GM23338 (cell line): ENCODE data around the gene FARSB. TPM values are rescaled to one million over a fixed set of nuclear protein-coding genes. Genes with fewer than 3 reads are reported as not detected.

ENCODE experiments used
- ATAC-seq: fragments of 200-7000 bp; cut with Tn5 transposase; 3 replicates; pipeline ENCODE4 v1.9.1; 2020
- DNase-seq: peaks from one replicate; pipeline ENCODE4 v3.0.0-alpha.2; 2015; ENCODE audit warnings: low spot score
- H2AFZ ChIP-seq: fragments of 200-600 bp; sonication (generic); 2 replicates; pipeline ENCODE4 v1.8.0; 2016; ENCODE audit warnings: antibody characterized with exemption, mild to moderate bottlenecking, moderate library complexity
- H3F3A ChIP-seq: fragments of 200-600 bp; sonication (generic); replicated peaks from 2 replicates; pipeline ENCODE4 v1.8.0; 2017; ENCODE audit warnings: antibody characterized with exemption, mixed run types, low read depth
- H3K27ac ChIP-seq: fragments of 200-600 bp; sonication (generic); 2 replicates; pipeline ENCODE4 v1.6.1; 2016; ENCODE audit warnings: low read depth
- H3K27me3 ChIP-seq: fragments of 200-600 bp; sonication (generic); 2 replicates; pipeline ENCODE4 v1.8.0; 2016; ENCODE audit warnings: mild to moderate bottlenecking, mixed run types, moderate library complexity; ENCODE audit not compliant: insufficient read depth
- H3K36me3 ChIP-seq: fragments of 200-600 bp; sonication (generic); 2 replicates; pipeline ENCODE4 v1.8.0; 2016; ENCODE audit warnings: mild to moderate bottlenecking; ENCODE audit not compliant: insufficient read depth
- H3K4me1 ChIP-seq: fragments of 200-600 bp; sonication (generic); 2 replicates; pipeline ENCODE4 v1.8.0; 2016; ENCODE audit warnings: mild to moderate bottlenecking, moderate library complexity; ENCODE audit not compliant: insufficient read depth
- H3K4me2 ChIP-seq: fragments of 200-600 bp; sonication (generic); 2 replicates; pipeline ENCODE4 v1.7.1; 2017; ENCODE audit warnings: mixed run types
- H3K4me3 ChIP-seq: fragments of 200-600 bp; sonication (generic); 2 replicates; pipeline ENCODE4 v1.6.1; 2016; ENCODE audit warnings: mixed run types
- H3K79me2 ChIP-seq: fragments of 200-600 bp; sonication (generic); replicated peaks from 2 replicates; pipeline ENCODE4 v1.8.0; 2017; ENCODE audit warnings: mild to moderate bottlenecking; ENCODE audit not compliant: insufficient read depth
- H3K9me2 ChIP-seq: fragments of 200-600 bp; sonication (generic); 2 replicates; pipeline ENCODE4 v1.8.0; 2017; ENCODE audit not compliant: insufficient read depth
- H4K20me1 ChIP-seq: fragments of 200-600 bp; sonication (generic); replicated peaks from 2 replicates; pipeline ENCODE4 v1.8.0; 2017; ENCODE audit warnings: mild to moderate bottlenecking; ENCODE audit not compliant: insufficient read depth
- H3K27ac Mint-ChIP-seq: 2 replicates; pipeline ENCODE4 v1.8.0; 2020; ENCODE audit warnings: inconsistent platforms, mild to moderate bottlenecking, moderate library complexity, mixed read lengths
- H3K27me3 Mint-ChIP-seq: 3 replicates; pipeline ENCODE4 v1.8.0; 2022; ENCODE audit warnings: low read depth, mild to moderate bottlenecking, moderate library complexity, mixed read lengths, inconsistent platforms; ENCODE audit not compliant: insufficient read depth, poor library complexity
- H3K36me3 Mint-ChIP-seq: 3 replicates; pipeline ENCODE4 v1.8.0; 2021; ENCODE audit warnings: low read depth, mild to moderate bottlenecking, inconsistent platforms, moderate library complexity, mixed read lengths
- H3K4me1 Mint-ChIP-seq: 3 replicates; pipeline ENCODE4 v1.8.0; 2020; ENCODE audit warnings: mild to moderate bottlenecking, inconsistent platforms, mixed read lengths
- H3K4me3 Mint-ChIP-seq: 3 replicates; pipeline ENCODE4 v1.8.0; 2021; ENCODE audit warnings: moderate library complexity, mild to moderate bottlenecking, inconsistent platforms, mixed read lengths
- H3K9me3 Mint-ChIP-seq: 3 replicates; pipeline ENCODE4 v1.8.0; 2020; ENCODE audit warnings: moderate library complexity, mild to moderate bottlenecking, inconsistent platforms, mixed read lengths
- CREB1 ChIP-seq: fragments of 250-450 bp; sonication (Bioruptor Pico); IDR thresholded peaks from 2 replicates; pipeline ENCODE4 v1.5.0; 2020; ENCODE audit warnings: low read depth, mild to moderate bottlenecking, moderate library complexity
- EZH2phosphoT487 ChIP-seq: fragments of 200-600 bp; sonication (generic); IDR thresholded peaks from one replicate; pipeline ENCODE4 v1.8.1; 2018; ENCODE audit warnings: antibody characterized with exemption; ENCODE audit not compliant: unreplicated experiment
- NANOG ChIP-seq: IDR thresholded peaks from 2 replicates; pipeline ENCODE4 v1.6.1; 2016; ENCODE audit warnings: antibody characterized with exemption, borderline replicate concordance
- POLR2AphosphoS5 ChIP-seq: IDR thresholded peaks from 2 replicates; pipeline ENCODE4 v1.6.1; 2016; ENCODE audit warnings: antibody characterized with exemption, low read depth
- STAT1 ChIP-seq: IDR thresholded peaks from one replicate; pipeline ENCODE4 v1.6.1; 2016; ENCODE audit warnings: antibody characterized with exemption; ENCODE audit not compliant: unreplicated experiment
- ZNF114 ChIP-seq: fragments of 250-450 bp; sonication (Bioruptor Pico); IDR thresholded peaks from 2 replicates; pipeline ENCODE4 v1.5.0; 2020; ENCODE audit warnings: mild to moderate bottlenecking, moderate library complexity
- ZNF331 ChIP-seq: fragments of 250-450 bp; sonication (Bioruptor Pico); IDR thresholded peaks from 2 replicates; pipeline ENCODE4 v1.5.0; 2020; ENCODE audit warnings: low read depth, mild to moderate bottlenecking, moderate library complexity
- polyA plus RNA-seq: library from polyadenylated mRNA; unstranded; fragments of >200 nt; fragmentation: Nextera tagmentation; extraction: Ambion mirVana; gene quantifications from 2 replicates; pipeline ENCODE4 v1.2.1, GENCODE V29; 2016
- total RNA-seq: library from RNA; depleted of rRNA; stranded (reverse); fragments of >200 nt; shearing (Covaris generic); gene quantifications from 2 replicates; pipeline ENCODE4 v1.2.3, GENCODE V29; 2014
- TF ChIP-seq, protein P1 (sequence below), 2 experiments: fragments of 200-600 bp in 1 of 2; sonication (generic) in 1 of 2; conservative IDR thresholded peaks; 2 replicates each; pipeline versions ENCODE4 v1.5.1 to v1.6.1; 2016 to 2017; ENCODE audit warnings: antibody characterized with exemption in 2 of 2, low read depth in 2 of 2, mild to moderate bottlenecking in 2 of 2, moderate library complexity in 1 of 2
- TF ChIP-seq, protein P2 (sequence below): fragments of 250-450 bp; sonication (Bioruptor Pico); IDR thresholded peaks from 2 replicates; pipeline ENCODE4 v1.5.0; 2020; ENCODE audit warnings: mild to moderate bottlenecking, moderate library complexity
- TF ChIP-seq, protein P3 (sequence below): IDR thresholded peaks from 2 replicates; pipeline ENCODE4 v1.6.1; 2016; ENCODE audit warnings: antibody characterized with exemption

FARSB gene
- total and polyA plus RNA-seq, 2 experiments from 2014 or later = 32.5 to 40.0 TPM

DNA sequence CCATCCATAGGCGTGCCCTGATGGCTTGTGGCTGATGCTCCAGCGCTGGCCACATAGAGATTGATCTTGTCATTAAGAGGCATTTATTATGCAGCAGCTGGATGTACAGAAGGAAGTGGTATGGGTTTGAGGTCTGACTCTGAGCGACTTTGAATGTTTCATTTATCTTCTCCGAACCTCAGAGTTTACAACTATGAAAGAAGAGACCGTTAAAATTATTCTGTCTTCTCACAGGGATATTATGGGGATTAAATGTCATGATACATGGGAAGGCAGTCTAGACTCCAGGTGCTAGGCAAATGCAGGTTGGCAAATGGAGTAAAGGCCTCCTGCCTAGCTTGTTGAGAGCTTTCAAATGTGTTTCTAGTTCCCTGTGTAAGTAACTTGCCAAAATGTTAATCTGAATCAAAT is 45.8 kb upstream of the FARSB start:
- no peaks in the 10 kb centered on the region for H3K9me2 ChIP-seq
- no peak overlapping the region for H3K4me2 ChIP-seq
- H3K36me3 Mint-ChIP-seq = no peaks in the 10 kb centered on the region
- no peaks in the 10 kb centered on the region for H3K79me2 ChIP-seq
- TF ChIP-seq CREB1 (CRISPR knock-in tag) (no peak), NANOG (no peak), ZNF331 (CRISPR knock-in tag) (no peak), EZH2phosphoT487 (no peak), STAT1 (no peak), POLR2AphosphoS5 (no peak), ZNF114 (CRISPR knock-in tag) (no peak)
- TF ChIP-seq, protein P1, sequence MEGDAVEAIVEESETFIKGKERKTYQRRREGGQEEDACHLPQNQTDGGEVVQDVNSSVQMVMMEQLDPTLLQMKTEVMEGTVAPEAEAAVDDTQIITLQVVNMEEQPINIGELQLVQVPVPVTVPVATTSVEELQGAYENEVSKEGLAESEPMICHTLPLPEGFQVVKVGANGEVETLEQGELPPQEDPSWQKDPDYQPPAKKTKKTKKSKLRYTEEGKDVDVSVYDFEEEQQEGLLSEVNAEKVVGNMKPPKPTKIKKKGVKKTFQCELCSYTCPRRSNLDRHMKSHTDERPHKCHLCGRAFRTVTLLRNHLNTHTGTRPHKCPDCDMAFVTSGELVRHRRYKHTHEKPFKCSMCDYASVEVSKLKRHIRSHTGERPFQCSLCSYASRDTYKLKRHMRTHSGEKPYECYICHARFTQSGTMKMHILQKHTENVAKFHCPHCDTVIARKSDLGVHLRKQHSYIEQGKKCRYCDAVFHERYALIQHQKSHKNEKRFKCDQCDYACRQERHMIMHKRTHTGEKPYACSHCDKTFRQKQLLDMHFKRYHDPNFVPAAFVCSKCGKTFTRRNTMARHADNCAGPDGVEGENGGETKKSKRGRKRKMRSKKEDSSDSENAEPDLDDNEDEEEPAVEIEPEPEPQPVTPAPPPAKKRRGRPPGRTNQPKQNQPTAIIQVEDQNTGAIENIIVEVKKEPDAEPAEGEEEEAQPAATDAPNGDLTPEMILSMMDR (conservative IDR thresholded peaks at IDR 0.05; ENCODE audit: low read depth in 2 of 2) = no peak
- TF ChIP-seq, protein P2, sequence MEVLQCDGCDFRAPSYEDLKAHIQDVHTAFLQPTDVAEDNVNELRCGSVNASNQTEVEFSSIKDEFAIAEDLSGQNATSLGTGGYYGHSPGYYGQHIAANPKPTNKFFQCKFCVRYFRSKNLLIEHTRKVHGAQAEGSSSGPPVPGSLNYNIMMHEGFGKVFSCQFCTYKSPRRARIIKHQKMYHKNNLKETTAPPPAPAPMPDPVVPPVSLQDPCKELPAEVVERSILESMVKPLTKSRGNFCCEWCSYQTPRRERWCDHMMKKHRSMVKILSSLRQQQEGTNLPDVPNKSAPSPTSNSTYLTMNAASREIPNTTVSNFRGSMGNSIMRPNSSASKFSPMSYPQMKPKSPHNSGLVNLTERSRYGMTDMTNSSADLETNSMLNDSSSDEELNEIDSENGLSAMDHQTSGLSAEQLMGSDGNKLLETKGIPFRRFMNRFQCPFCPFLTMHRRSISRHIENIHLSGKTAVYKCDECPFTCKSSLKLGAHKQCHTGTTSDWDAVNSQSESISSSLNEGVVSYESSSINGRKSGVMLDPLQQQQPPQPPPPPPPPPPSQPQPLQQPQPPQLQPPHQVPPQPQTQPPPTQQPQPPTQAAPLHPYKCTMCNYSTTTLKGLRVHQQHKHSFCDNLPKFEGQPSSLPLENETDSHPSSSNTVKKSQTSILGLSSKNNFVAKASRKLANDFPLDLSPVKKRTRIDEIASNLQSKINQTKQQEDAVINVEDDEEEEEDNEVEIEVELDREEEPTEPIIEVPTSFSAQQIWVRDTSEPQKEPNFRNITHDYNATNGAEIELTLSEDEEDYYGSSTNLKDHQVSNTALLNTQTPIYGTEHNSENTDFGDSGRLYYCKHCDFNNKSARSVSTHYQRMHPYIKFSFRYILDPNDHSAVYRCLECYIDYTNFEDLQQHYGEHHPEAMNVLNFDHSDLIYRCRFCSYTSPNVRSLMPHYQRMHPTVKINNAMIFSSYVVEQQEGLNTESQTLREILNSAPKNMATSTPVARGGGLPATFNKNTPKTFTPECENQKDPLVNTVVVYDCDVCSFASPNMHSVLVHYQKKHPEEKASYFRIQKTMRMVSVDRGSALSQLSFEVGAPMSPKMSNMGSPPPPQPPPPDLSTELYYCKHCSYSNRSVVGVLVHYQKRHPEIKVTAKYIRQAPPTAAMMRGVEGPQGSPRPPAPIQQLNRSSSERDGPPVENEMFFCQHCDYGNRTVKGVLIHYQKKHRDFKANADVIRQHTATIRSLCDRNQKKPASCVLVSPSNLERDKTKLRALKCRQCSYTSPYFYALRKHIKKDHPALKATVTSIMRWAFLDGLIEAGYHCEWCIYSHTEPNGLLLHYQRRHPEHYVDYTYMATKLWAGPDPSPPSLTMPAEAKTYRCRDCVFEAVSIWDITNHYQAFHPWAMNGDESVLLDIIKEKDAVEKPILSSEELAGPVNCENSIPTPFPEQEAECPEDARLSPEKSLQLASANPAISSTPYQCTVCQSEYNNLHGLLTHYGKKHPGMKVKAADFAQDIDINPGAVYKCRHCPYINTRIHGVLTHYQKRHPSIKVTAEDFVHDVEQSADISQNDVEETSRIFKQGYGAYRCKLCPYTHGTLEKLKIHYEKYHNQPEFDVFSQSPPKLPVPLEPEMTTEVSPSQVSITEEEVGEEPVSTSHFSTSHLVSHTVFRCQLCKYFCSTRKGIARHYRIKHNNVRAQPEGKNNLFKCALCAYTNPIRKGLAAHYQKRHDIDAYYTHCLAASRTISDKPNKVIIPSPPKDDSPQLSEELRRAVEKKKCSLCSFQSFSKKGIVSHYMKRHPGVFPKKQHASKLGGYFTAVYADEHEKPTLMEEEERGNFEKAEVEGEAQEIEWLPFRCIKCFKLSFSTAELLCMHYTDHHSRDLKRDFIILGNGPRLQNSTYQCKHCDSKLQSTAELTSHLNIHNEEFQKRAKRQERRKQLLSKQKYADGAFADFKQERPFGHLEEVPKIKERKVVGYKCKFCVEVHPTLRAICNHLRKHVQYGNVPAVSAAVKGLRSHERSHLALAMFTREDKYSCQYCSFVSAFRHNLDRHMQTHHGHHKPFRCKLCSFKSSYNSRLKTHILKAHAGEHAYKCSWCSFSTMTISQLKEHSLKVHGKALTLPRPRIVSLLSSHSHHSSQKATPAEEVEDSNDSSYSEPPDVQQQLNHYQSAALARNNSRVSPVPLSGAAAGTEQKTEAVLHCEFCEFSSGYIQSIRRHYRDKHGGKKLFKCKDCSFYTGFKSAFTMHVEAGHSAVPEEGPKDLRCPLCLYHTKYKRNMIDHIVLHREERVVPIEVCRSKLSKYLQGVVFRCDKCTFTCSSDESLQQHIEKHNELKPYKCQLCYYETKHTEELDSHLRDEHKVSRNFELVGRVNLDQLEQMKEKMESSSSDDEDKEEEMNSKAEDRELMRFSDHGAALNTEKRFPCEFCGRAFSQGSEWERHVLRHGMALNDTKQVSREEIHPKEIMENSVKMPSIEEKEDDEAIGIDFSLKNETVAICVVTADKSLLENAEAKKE = no peak
- TF ChIP-seq, protein P3, sequence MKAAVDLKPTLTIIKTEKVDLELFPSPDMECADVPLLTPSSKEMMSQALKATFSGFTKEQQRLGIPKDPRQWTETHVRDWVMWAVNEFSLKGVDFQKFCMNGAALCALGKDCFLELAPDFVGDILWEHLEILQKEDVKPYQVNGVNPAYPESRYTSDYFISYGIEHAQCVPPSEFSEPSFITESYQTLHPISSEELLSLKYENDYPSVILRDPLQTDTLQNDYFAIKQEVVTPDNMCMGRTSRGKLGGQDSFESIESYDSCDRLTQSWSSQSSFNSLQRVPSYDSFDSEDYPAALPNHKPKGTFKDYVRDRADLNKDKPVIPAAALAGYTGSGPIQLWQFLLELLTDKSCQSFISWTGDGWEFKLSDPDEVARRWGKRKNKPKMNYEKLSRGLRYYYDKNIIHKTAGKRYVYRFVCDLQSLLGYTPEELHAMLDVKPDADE = no peak
- no peak overlapping the region for H3K4me3 Mint-ChIP-seq
- no peaks in the 10 kb centered on the region for H3F3A ChIP-seq
- no peak overlapping the region for H3K27ac ChIP-seq
- no peaks in the 10 kb centered on the region for H4K20me1 ChIP-seq
- H3K9me3 Mint-ChIP-seq = no peaks in the 10 kb centered on the region
- no peak for DNase-seq
- no peak overlapping the region for H3K27ac Mint-ChIP-seq
- no peak for ATAC-seq
- no peak overlapping the region for H3K4me3 ChIP-seq
- peaks cover 2% of the 10 kb centered on the region for H3K27me3 Mint-ChIP-seq
- 0 out of 2 replicates have a peak, but pooled peaks cover 5% of the 10 kb centered on the region for H3K4me1 ChIP-seq
- no peaks in the 10 kb centered on the region for H3K27me3 ChIP-seq
- peaks cover 8% of the 10 kb centered on the region for H3K4me1 Mint-ChIP-seq
- H3K36me3 ChIP-seq = no peaks in the 10 kb centered on the region
- H2AFZ ChIP-seq = no peak overlapping the region
